Tibial nerve (tissue), 4 donors: Measurements from ENCODE around the gene S1PR3. TPM values are rescaled to one million over a fixed set of nuclear protein-coding genes. Genes with fewer than 3 reads are reported as not detected.

Experiments used
- DNase-seq, 2 donors: peaks; one replicate each; pipeline ENCODE4 v3.0.0-alpha.2; 2019; ENCODE audit warnings: low spot score in 2 of 2
- H3K27ac ChIP-seq, 4 donors: fragments of 200-600 bp; sonication (generic) in 3 of 4; one replicate each; pipeline ENCODE4 v1.5.1; 2017 to 2019; ENCODE audit warnings: mild to moderate bottlenecking in 1 of 4
- H3K27me3 ChIP-seq, 2 donors: fragments of 200-600 bp; sonication (generic) in 1 of 2; one replicate each; pipeline versions ENCODE4 v1.5.1 to v1.6.0; 2017 to 2019
- H3K36me3 ChIP-seq, 3 donors: fragments of 200-600 bp; sonication (generic); one replicate each; pipeline ENCODE4 v1.5.1; 2018 to 2019
- H3K4me1 ChIP-seq, 4 donors: fragments of 200-600 bp; sonication (generic) in 3 of 4; one replicate each; pipeline ENCODE4 v1.5.1; 2017 to 2019
- H3K4me3 ChIP-seq, 4 donors: fragments of 200-600 bp; sonication (generic) in 3 of 4; one replicate each; pipeline ENCODE4 v1.5.1; 2017 to 2019; ENCODE audit warnings: mild to moderate bottlenecking in 1 of 4, moderate library complexity in 1 of 4
- H3K9me3 ChIP-seq, 4 donors: fragments of 200-600 bp; sonication (generic) in 3 of 4; one replicate each; pipeline ENCODE4 v1.5.1; 2017 to 2019
- EP300 ChIP-seq, 2 donors: sonication (generic); formaldehyde crosslinking; IDR thresholded peaks; one replicate each; pipeline ENCODE4 v1.6.1; 2017; ENCODE audit warnings: antibody characterized with exemption in 2 of 2, mild to moderate bottlenecking in 1 of 2
- POLR2A ChIP-seq, 2 donors: fragments of 450-650 bp; IDR thresholded peaks; one replicate each; pipeline ENCODE4 v1.6.1; 2017; ENCODE audit warnings: antibody characterized with exemption in 2 of 2, mild to moderate bottlenecking in 2 of 2, moderate library complexity in 2 of 2
- WGBS, 2 donors: methylation state at CpG; one replicate each; pipeline ENCODE4 v1.1.5; 2018; 5-methylcytosine and 5-hydroxymethylcytosine counted together
- total RNA-seq, 4 donors: library from RNA; depleted of rRNA; stranded (reverse); fragments of >200 nt; gene quantifications; one replicate each; pipeline ENCODE4 v1.1.0, GENCODE V29; 2016
- TF ChIP-seq, protein P1 (sequence below), 5 experiments: fragments of 200-600 bp in 3 of 5; fragments of 450-650 bp in 2 of 5; sonication (generic) in 3 of 5; IDR thresholded peaks; one replicate each; pipeline ENCODE4 v1.5.1; 2016 to 2019; ENCODE audit warnings: antibody characterized with exemption in 5 of 5, mild to moderate bottlenecking in 3 of 5, moderate library complexity in 2 of 5

The S1PR3 gene
- total RNA-seq, 4 donors from 2014 or later, result 13.0 to 25.8 (median 14.5) TPM

DNA sequence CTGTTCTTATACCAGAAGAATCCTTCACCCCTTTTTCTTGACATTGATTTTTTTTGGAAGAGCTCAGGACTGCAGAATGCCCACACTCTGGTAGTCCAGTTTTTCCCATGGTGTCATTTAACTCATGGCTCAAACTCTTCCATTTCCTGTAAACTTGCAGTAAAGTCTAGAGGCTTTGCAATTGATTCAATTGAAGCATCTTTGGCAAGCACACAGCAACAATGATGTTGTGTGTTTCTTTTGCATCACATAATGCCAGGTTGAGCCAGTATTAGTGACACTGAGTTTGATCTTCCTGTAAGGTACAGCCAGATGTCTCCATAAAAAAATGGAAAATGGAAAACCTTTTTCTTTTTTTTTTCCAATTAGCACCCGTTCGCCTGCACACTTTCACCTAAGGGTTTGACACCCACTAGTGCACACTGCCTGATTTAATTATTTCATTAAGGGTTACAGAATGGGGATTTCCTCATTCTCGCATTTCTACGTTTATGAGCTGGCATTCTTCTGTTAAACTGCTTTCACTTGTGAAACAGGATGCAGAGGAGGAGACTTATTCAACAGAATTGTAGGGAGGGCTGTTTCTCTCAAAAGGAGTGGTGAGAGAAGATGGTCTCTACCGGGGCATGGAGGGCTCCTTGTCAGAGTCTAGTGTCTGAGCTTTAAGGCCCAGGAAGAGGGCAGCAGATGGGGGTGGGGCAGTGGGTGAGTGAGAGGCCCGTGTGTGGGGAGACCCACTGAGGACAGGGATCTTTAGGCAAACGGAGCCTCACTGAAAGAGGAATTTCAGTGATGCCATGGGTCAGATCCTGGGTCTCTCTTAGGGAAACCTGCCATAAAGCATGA lies 2.2 kb upstream of the S1PR3 start:
- WGBS, 2 donors, result 10 to 13% methylated on average over 7 of the region's 7 CpGs
- peaks cover 0 to 46% (median 24%) of the 10 kb centered on the region in 4 donors for H3K4me1 ChIP-seq
- no peak for TF ChIP-seq EP300 (IDR thresholded peaks at IDR 0.05)
- TF ChIP-seq POLR2A (IDR thresholded peaks at IDR 0.05), result no peak
- TF ChIP-seq, protein P1, sequence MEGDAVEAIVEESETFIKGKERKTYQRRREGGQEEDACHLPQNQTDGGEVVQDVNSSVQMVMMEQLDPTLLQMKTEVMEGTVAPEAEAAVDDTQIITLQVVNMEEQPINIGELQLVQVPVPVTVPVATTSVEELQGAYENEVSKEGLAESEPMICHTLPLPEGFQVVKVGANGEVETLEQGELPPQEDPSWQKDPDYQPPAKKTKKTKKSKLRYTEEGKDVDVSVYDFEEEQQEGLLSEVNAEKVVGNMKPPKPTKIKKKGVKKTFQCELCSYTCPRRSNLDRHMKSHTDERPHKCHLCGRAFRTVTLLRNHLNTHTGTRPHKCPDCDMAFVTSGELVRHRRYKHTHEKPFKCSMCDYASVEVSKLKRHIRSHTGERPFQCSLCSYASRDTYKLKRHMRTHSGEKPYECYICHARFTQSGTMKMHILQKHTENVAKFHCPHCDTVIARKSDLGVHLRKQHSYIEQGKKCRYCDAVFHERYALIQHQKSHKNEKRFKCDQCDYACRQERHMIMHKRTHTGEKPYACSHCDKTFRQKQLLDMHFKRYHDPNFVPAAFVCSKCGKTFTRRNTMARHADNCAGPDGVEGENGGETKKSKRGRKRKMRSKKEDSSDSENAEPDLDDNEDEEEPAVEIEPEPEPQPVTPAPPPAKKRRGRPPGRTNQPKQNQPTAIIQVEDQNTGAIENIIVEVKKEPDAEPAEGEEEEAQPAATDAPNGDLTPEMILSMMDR (IDR thresholded peaks at IDR 0.05), result no peak

DNA sequence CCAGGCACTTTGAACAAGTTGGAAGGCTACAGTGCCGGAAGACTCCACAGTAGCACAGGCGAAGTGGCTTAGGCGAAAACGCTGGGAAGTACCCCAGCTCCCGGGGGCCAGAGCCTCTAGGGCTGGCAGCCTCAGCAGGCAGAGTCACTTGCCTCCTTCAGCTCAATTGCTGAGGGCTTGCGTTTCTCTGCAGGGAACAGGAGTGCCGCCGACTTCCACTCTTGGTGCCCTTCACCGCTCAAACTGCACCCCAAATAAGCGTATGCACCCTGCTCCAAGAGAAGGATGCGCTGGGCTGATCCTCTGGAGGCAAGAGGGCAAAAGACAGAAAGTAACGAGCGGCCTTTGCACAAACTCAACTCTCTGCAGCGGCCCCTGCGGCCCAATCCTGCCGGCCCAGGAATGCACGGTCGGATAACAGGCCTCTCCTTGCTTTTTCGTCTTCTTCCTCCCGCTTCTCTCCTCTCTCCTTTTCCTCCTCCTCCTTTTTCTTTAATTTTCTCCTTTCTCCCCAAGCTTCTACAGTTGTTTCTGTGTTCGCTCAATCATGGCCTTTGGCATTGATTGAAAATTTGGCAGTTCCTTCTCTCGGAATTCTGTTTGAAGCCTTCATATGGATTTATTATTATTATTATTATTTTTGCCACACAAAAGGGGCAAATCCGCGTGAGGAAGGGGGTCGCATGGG lies 1.1 kb upstream of the S1PR3 start:
- H3K9me3 ChIP-seq, result no peaks in the 10 kb centered on the region
- peak overlapping the region; percentile 68 to 93 (median 84) for H3K27ac ChIP-seq
- no peak for TF ChIP-seq POLR2A (IDR thresholded peaks at IDR 0.05)
- TF ChIP-seq, protein P1 (IDR thresholded peaks at IDR 0.05), result no peak
- TF ChIP-seq EP300 (IDR thresholded peaks at IDR 0.05), result no peak
- peak overlapping the region; percentile 63 to 91 (median 70) for H3K4me3 ChIP-seq
- no peaks in the 10 kb centered on the region for H3K36me3 ChIP-seq
- WGBS, 2 donors, result 58% methylated on average over 22 to 25 of the region's 25 CpGs
- H3K27me3 ChIP-seq, result no peaks in the 10 kb centered on the region
- peaks cover 0 to 58% (median 34%) of the 10 kb centered on the region in 4 donors for H3K4me1 ChIP-seq
- no peak for DNase-seq

More for the DNA sequence above, 2.2 kb upstream of the S1PR3 start:
- Histone ChIP-seq H3K27ac (peak overlapping the region in 3 of 4 donors; percentile 81 to 93 (median 88)), H3K36me3 (no peaks in the 10 kb centered on the region), H3K4me3 (no peak overlapping the region), H3K9me3 (no peaks in the 10 kb centered on the region), H3K27me3 (no peaks in the 10 kb centered on the region)
- DNase-seq, result no peak

DNA sequence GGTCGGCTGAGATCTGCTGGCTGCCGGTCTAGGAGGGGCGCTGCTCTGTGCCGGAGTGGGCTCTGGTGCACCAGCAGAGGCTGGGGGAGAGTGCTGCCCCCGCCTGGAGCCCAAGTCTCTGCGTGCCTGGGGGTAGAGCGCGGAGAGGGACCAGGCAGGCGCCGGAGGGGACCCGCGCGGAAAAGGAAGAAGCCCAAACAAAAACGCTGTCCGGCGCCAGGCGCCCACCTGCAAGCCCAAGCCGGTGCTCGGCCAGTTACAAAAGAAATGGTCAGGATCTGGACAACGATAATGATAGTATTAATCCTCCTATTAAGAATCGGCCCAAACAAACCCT lies 571 bp upstream of the S1PR3 start:
- DNase-seq, result no peak
- Histone ChIP-seq H3K9me3 (no peaks in the 10 kb centered on the region), H3K27me3 (no peaks in the 10 kb centered on the region), H3K4me1 (peaks cover 0 to 63% (median 37%) of the 10 kb centered on the region in 4 donors), H3K27ac (peak overlapping the region; percentile 68 to 93 (median 84)), H3K4me3 (peak overlapping the region; percentile 63 to 91 (median 70)), H3K36me3 (no peaks in the 10 kb centered on the region)
- TF ChIP-seq, protein P1 (IDR thresholded peaks at IDR 0.05), result peak in 1 of 5 experiments; percentile 12
- no peak for TF ChIP-seq EP300 (IDR thresholded peaks at IDR 0.05)
- WGBS, 2 donors, result 21 to 25% methylated on average over 21 of the region's 21 CpGs

DNA sequence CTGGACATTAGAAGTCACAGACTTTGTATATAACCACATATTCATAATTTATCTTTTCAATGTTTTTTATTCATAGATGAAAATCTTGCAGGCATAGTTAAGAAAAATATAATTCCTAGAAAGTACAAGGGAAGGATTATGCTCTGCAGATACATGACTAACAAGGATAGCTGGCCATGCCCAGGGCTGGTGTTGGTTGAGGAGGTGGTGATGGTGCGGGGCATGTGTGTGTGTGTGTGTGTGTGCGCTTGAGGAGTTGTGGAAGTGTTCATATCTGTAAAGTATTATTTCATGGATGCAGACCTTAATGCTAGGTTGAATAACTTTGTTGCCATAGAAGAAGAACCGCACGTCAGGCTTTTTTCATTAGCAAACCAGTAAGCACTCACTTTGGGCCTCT lies 1.3 kb downstream of the S1PR3 start:
- no peaks in the 10 kb centered on the region for H3K9me3 ChIP-seq
- H3K4me1 ChIP-seq, result peaks cover 0 to 81% (median 43%) of the 10 kb centered on the region in 4 donors
- no peaks in the 10 kb centered on the region for H3K27me3 ChIP-seq
- no peak for DNase-seq
- WGBS, 2 donors, result 53 to 66% methylated on average over 4 of the region's 4 CpGs
- TF ChIP-seq, protein P1 (IDR thresholded peaks at IDR 0.05), result no peak
- no peak for TF ChIP-seq POLR2A (IDR thresholded peaks at IDR 0.05)
- no peak for TF ChIP-seq EP300 (IDR thresholded peaks at IDR 0.05)
- no peak overlapping the region for H3K27ac ChIP-seq
- H3K4me3 ChIP-seq, result peak overlapping the region in 3 of 4 donors; percentile 63 to 91 (median 65)
- H3K36me3 ChIP-seq, result no peaks in the 10 kb centered on the region

DNA sequence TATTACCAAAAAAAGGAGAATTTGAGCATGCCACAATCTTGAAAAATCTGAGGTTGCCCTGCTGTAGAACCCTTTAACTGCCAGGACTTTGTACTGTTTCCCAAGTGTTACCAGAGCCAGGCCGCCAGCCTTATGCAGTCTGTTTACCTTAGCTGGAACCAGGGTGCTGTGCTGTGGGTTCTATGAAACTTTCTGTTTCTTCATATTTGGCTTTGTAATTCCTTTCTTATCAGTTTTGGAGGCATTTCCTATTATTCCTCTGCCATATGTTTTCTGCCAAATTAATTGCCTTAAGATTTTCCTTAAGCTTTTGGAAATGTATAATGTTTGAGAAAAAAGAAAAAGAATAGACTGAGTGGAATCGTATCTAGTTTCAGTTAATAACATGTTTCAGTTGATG lies 2.1 kb downstream of the S1PR3 start:
- WGBS, 2 donors, result 56 to 59% methylated on average over 2 of the region's 2 CpGs
- no peak for TF ChIP-seq POLR2A (IDR thresholded peaks at IDR 0.05)
- TF ChIP-seq, protein P1 (IDR thresholded peaks at IDR 0.05), result no peak
- H3K27me3 ChIP-seq, result no peaks in the 10 kb centered on the region
- peaks cover 0 to 89% (median 49%) of the 10 kb centered on the region in 4 donors for H3K4me1 ChIP-seq
- H3K4me3 ChIP-seq, result peak overlapping the region in 2 of 4 donors; percentile 63 to 91
- no peaks in the 10 kb centered on the region for H3K36me3 ChIP-seq
- H3K9me3 ChIP-seq, result no peaks in the 10 kb centered on the region
- H3K27ac ChIP-seq, result no peak overlapping the region
- no peak for DNase-seq
